Raji (cell line): ENCODE data around the gene MIB2.

Source experiments
- POLR2A ChIP-seq: IDR thresholded peaks from 2 replicates; pipeline ENCODE4 v1.6.1; 2011; ENCODE audit warnings: low read depth, low read length, control low read depth; ENCODE audit not compliant: insufficient read depth

The MIB2 gene

GRCh38 chr1:1604374-1605033 lies 10.8 kb upstream of the MIB2 start:
- no peak for TF ChIP-seq POLR2A

GRCh38 chr1:1605034-1605591 lies 10.2 kb upstream of the MIB2 start:
- no peak for TF ChIP-seq POLR2A

GRCh38 chr1:1605724-1606123 lies 9.6 kb upstream of the MIB2 start:
- TF ChIP-seq POLR2A = no peak

GRCh38 chr1:1606232-1606631 lies 9.1 kb upstream of the MIB2 start:
- TF ChIP-seq POLR2A = no peak

- no peak for TF ChIP-seq POLR2A
Measured at GRCh38 chr1:1609822-1610485, 5.3 kb upstream of the MIB2 start.

- no peak for TF ChIP-seq POLR2A
Measured at GRCh38 chr1:1610796-1611195, 4.5 kb upstream of the MIB2 start.

- no peak for TF ChIP-seq POLR2A
Measured at GRCh38 chr1:1612104-1612400, 3.2 kb upstream of the MIB2 start.

GRCh38 chr1:1613509-1614082 lies 1.7 kb upstream of the MIB2 start:
- TF ChIP-seq POLR2A = no peak

- no peak for TF ChIP-seq POLR2A
Measured at GRCh38 chr1:1614204-1614953, 921 bp upstream of the MIB2 start.

GRCh38 chr1:1614954-1615255 lies 395 bp upstream of the MIB2 start:
- no peak for TF ChIP-seq POLR2A

GRCh38 chr1:1616045-1616790 lies 918 bp downstream of the MIB2 start:
- TF ChIP-seq POLR2A = no peak

- TF ChIP-seq POLR2A = no peak
Measured at GRCh38 chr1:1616838-1617237, 1.5 kb downstream of the MIB2 start.

GRCh38 chr1:1617516-1617915 lies 2.2 kb downstream of the MIB2 start:
- no peak for TF ChIP-seq POLR2A

GRCh38 chr1:1617925-1618324 lies 2.6 kb downstream of the MIB2 start:
- TF ChIP-seq POLR2A = no peak

GRCh38 chr1:1618396-1619068 lies 3.2 kb downstream of the MIB2 start:
- no peak for TF ChIP-seq POLR2A

- no peak for TF ChIP-seq POLR2A
Measured at GRCh38 chr1:1619917-1620361, 4.6 kb downstream of the MIB2 start.
